ENCODE data around the gene TGIF2. TPM values are rescaled to one million over a fixed set of nuclear protein-coding genes. Genes with fewer than 3 reads are reported as not detected.
"Not testable (repeated sequence)": the region's sequence is repeated elsewhere in the genome, so short reads cannot be mapped to it uniquely, and the experiment has no call there.

Gene TGIF2
- total RNA-seq, 1 donor from 2014 or later, result 12.4 TPM

DNA sequence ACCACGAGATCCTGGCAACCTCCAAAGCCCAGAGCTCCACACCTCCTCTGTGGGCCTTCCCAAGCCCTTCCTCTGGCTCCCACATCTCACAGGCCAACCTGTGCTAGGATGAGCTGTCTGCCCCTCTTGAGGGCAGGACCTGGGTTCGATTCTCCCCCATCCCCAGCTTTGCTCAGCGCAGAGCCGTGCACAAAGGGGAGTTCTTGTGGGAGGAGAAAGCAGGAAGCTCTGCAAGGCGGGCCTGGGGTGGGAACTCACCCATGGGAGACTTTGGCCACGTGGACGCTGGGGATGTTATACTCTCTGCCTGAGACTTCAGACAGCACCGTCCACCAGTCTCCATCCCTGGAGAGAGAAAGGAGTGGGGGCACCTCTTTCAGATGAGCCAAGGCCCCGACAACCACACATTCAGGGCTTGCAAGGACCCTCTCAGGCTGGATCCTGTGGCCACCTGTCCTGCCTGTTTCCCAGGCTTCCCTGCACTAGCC, 59.9 kb downstream of the TGIF2 start:
- DNase-seq (no peak), ATAC-seq (no peak)
- H3K4me1 ChIP-seq, result peaks cover 5% of the 10 kb centered on the region
- H3K27me3 ChIP-seq (ENCODE audit: low read depth), result no peaks in the 10 kb centered on the region
- no peak overlapping the region for H3K4me3 ChIP-seq
- TF ChIP-seq, protein P1, sequence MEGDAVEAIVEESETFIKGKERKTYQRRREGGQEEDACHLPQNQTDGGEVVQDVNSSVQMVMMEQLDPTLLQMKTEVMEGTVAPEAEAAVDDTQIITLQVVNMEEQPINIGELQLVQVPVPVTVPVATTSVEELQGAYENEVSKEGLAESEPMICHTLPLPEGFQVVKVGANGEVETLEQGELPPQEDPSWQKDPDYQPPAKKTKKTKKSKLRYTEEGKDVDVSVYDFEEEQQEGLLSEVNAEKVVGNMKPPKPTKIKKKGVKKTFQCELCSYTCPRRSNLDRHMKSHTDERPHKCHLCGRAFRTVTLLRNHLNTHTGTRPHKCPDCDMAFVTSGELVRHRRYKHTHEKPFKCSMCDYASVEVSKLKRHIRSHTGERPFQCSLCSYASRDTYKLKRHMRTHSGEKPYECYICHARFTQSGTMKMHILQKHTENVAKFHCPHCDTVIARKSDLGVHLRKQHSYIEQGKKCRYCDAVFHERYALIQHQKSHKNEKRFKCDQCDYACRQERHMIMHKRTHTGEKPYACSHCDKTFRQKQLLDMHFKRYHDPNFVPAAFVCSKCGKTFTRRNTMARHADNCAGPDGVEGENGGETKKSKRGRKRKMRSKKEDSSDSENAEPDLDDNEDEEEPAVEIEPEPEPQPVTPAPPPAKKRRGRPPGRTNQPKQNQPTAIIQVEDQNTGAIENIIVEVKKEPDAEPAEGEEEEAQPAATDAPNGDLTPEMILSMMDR (IDR thresholded peaks at IDR 0.05), result no peak
- no peaks in the 10 kb centered on the region for H3K9me3 ChIP-seq
- intact Hi-C loops (cut with DNase I), result no loop called here
- H3K27ac ChIP-seq, result no peak overlapping the region
- no peaks in the 10 kb centered on the region for H3K36me3 ChIP-seq

DNA sequence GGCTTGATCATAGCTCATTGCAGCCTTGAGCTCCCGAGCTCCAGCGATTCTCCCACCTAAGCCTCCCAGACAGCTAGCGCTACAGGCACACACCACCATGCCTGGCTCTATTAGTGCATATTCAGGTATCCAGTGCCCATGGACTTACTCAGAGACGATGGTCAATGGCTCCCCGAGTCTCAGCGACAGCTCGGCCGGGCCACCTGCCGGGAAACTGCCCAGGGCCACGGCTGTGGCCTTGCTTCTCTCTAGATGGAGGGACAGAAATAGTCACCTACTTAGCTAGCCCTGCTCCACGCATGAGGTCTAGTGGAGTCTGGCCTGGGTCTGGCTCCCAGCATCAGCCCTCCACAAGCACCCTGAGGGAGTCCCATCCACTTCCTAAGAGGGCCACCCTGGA, 60.9 kb downstream of the TGIF2 start:
- H3K36me3 ChIP-seq, result no peaks in the 10 kb centered on the region

DNA sequence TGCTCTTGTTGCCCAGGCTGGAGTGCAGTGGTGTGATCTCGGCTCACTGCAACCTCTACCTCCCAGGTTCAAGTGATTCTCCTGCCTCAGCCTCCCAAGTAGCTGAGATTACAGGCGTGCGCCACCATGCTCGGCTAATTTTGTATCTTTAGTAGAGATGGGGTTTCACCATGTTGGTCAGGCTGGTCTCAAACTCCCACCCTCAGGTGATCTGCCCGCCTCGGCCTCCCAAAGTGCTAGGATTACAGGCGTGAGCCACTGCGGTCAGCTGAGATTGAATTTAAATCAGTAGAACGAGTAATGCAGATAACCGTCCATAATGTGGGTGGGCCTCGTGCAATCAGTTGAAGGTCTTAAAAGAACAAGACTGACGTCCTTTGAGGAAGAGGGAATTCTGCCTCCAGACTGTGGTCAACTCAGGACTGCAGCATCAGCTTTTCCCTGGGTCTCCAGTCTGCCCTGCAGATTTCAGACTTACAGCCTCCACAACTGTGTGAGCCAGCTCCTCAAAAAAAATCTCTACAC, 65.5 kb downstream of the TGIF2 start:
- H3K9me3 ChIP-seq; H3K27ac ChIP-seq; H3K4me1 ChIP-seq; intact Hi-C loops (cut with DNase I); H3K36me3 ChIP-seq; DNase-seq; H3K27me3 ChIP-seq (ENCODE audit: low read depth); H3K4me3 ChIP-seq; ATAC-seq: not testable (repeated sequence)

More for the DNA sequence above, 60.9 kb downstream of the TGIF2 start:
- H3K9me3 ChIP-seq, result no peaks in the 10 kb centered on the region
- no peaks in the 10 kb centered on the region for H3K27me3 ChIP-seq (ENCODE audit: low read depth)
- no peak overlapping the region for H3K27ac ChIP-seq
- intact Hi-C loops (cut with DNase I), result no loop called here
- no peak for ATAC-seq
- peaks cover 5% of the 10 kb centered on the region for H3K4me1 ChIP-seq
- no peak for DNase-seq
- no peak overlapping the region for H3K4me3 ChIP-seq
- TF ChIP-seq, protein P1 (IDR thresholded peaks at IDR 0.05), result no peak

DNA sequence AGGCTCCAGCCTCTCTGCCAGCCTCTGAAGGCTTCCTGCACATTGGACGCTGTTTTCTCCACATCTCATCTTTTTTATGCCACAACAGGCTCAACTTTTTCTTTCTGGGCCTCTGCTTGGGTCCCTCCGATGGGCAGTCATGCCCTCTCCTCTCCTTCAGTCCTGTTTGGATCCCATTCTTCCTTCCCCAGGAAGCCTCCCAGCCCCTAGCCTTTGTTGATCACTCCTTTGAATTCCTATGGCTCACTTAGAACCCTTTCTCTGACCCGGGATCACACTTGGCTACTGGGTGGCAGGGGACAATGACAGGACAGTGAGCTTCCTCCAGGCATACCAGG, 68.1 kb downstream of the TGIF2 start:
- Histone ChIP-seq H3K4me1 (no peaks in the 10 kb centered on the region), H3K4me3 (no peak overlapping the region), H3K27ac (no peak overlapping the region), H3K27me3 (ENCODE audit: low read depth) (no peaks in the 10 kb centered on the region), H3K9me3 (no peaks in the 10 kb centered on the region), H3K36me3 (no peaks in the 10 kb centered on the region)
- TF ChIP-seq, protein P1 (IDR thresholded peaks at IDR 0.05), result no peak
- ATAC-seq (no peak), DNase-seq (no peak)
- intact Hi-C loops (cut with DNase I), result no loop called here

DNA sequence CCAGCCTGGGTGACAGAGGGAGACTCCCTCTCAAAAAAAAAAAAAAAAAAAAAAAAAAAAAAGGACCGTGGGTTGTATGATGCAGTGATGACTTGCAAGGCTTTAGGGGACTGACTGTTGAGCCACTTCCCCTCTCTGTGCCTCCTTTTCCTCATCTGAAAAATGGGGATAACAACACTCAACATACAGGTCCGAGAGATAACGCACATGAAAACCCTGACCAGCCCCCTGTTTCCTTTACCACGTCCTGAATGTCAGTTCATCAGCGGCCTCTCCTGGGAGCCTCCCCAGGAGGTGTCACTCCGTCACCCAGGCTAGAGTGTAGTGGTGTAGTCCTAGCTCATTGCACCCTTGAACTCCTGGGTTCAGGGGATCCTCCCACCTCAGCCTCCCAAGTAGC, 68.7 kb downstream of the TGIF2 start:
- no peak for ATAC-seq
- TF ChIP-seq, protein P1 (IDR thresholded peaks at IDR 0.05), result no peak
- Histone ChIP-seq H3K27ac (no peak overlapping the region), H3K36me3 (no peaks in the 10 kb centered on the region), H3K4me1 (no peaks in the 10 kb centered on the region), H3K9me3 (no peaks in the 10 kb centered on the region), H3K4me3 (no peak overlapping the region), H3K27me3 (ENCODE audit: low read depth) (no peaks in the 10 kb centered on the region)
- no peak for DNase-seq
- intact Hi-C loops (cut with DNase I), result no loop called here

Other genes starting within 250 kb of the TGIF2 start
- 274 TPM for gene MYL9, start 32.1 kb upstream of the TGIF2 start, total RNA-seq
- gene RAB5IF, start 32.2 kb downstream of the TGIF2 start, total RNA-seq, result 100.0 TPM
- gene SLA2, start 72.6 kb downstream of the TGIF2 start, total RNA-seq, result 1.4 TPM
- gene NDRG3, start 172.5 kb downstream of the TGIF2 start, total RNA-seq, result 30.4 TPM
- 6.5 TPM for gene DSN1, start 200.2 kb downstream of the TGIF2 start, total RNA-seq

All from lower lobe of right lung (tissue), 2 donors.